Glutamatergic neuron (in vitro differentiated cells): ENCODE measurements around the gene SRCIN1. TPM values are rescaled to one million over a fixed set of nuclear protein-coding genes. Genes with fewer than 3 reads are reported as not detected.

Source experiments
- DNase-seq: peaks from one replicate; pipeline ENCODE4 v3.0.0; 2022
- H3K27ac Mint-ChIP-seq: one replicate; pipeline ENCODE4 v1.8.0; 2020; ENCODE audit warnings: mild to moderate bottlenecking, mixed read lengths, inconsistent platforms; ENCODE audit not compliant: unreplicated experiment
- H3K27me3 Mint-ChIP-seq: one replicate; pipeline ENCODE4 v1.8.0; 2020; ENCODE audit warnings: mild to moderate bottlenecking, moderate library complexity, mixed read lengths, inconsistent platforms; ENCODE audit not compliant: unreplicated experiment
- H3K36me3 Mint-ChIP-seq: one replicate; pipeline ENCODE4 v1.8.0; 2020; ENCODE audit warnings: mild to moderate bottlenecking, mixed read lengths, inconsistent platforms; ENCODE audit not compliant: unreplicated experiment
- H3K4me1 Mint-ChIP-seq: one replicate; pipeline ENCODE4 v1.8.0; 2020; ENCODE audit warnings: mild to moderate bottlenecking, low read depth, mixed read lengths, inconsistent platforms; ENCODE audit not compliant: unreplicated experiment
- H3K4me3 Mint-ChIP-seq: one replicate; pipeline ENCODE4 v1.8.0; 2020; ENCODE audit warnings: mild to moderate bottlenecking, mixed read lengths, inconsistent platforms; ENCODE audit not compliant: unreplicated experiment
- H3K9me3 Mint-ChIP-seq: one replicate; pipeline ENCODE4 v1.8.0; 2020; ENCODE audit warnings: mild to moderate bottlenecking, moderate library complexity, mixed read lengths, inconsistent platforms; ENCODE audit not compliant: unreplicated experiment
- CTCF ChIP-seq: fragments of 200-600 bp; sonication (generic); IDR thresholded peaks from one replicate; pipeline ENCODE4 v1.5.0; 2021; ENCODE audit not compliant: partially characterized antibody, unreplicated experiment
- total RNA-seq: library from RNA; stranded (reverse); fragmentation: NEBNext Ultra II Directional; extraction: Animal tissue kit (Norgen Biotek cat#: 25700); gene quantifications from one replicate; pipeline ENCODE4 v1.2.1, GENCODE V29; 2021; ENCODE audit not compliant: unreplicated experiment

SRCIN1 gene
- total RNA-seq, 1 donor from 2014 or later: 20.8 TPM

- H3K4me3 Mint-ChIP-seq: no peak overlapping the region
- TF ChIP-seq CTCF: no peak
- no peak for DNase-seq
- H3K36me3 Mint-ChIP-seq: peaks cover 10% of the 10 kb centered on the region
- H3K4me1 Mint-ChIP-seq: peaks cover 4% of the 10 kb centered on the region
- peaks cover 13% of the 10 kb centered on the region for H3K27me3 Mint-ChIP-seq
- peaks cover 6% of the 10 kb centered on the region for H3K9me3 Mint-ChIP-seq
- H3K27ac Mint-ChIP-seq: no peak overlapping the region
These were observed 3.7 kb upstream of the SRCIN1 start for GRCh38 chr17:38609280-38610031.

- peaks cover 10% of the 10 kb centered on the region for H3K36me3 Mint-ChIP-seq
- peaks cover 4% of the 10 kb centered on the region for H3K9me3 Mint-ChIP-seq
- peaks cover 8% of the 10 kb centered on the region for H3K4me1 Mint-ChIP-seq
- no peak overlapping the region for H3K4me3 Mint-ChIP-seq
- DNase-seq: no peak
- H3K27ac Mint-ChIP-seq: no peak overlapping the region
- H3K27me3 Mint-ChIP-seq: peaks cover 13% of the 10 kb centered on the region
- no peak for TF ChIP-seq CTCF
These were observed 2.9 kb upstream of the SRCIN1 start for GRCh38 chr17:38608648-38609047.

DNA sequence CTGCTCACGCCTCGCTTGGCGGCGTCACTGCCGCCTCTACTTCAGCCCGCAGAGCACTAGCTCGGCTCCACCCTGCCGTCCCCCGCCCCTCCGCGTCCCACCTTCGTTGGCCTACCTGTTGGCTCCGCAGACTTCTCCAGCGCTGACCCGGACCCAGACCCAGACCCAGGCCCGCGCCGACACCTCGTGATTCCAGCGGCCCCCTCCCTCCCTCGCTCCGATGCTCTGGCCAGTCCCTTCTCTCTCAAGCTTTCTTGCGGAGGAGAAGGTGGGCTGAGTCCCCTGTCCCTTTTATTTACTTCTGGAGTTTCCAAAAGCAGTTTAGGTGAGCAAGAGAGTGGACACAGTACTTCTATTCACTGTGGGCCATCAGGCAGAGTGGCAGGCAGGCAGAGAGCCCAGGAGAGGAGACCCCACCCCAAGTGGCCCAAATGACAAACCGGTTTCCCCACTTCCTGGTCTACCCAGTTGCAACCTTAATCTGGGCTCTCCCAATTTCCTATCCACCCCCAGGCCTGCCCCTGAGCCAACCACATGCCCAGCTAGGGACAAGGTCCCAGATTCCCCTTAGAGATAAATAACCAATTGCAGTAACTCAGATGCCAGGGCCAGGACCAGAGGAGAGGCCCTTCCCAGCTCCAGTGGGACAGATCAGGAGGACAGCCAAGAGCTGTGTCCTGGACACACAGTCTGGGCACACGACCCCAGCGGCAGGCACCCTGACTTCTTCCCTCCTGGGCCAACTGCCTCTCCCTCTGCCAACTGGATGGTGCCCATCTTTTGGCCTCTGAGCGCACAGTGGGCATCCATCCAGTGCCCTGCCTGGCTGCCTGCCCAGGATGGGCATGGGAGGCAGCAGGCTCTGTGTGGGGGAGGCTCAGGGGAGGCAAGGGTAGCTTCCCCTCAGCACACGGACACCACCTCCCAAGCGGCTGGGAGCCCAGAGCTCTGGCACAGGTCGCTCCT, 1.2 kb upstream of the SRCIN1 start:
- Mint-ChIP-seq H3K9me3 (peaks cover 4% of the 10 kb centered on the region), H3K36me3 (peaks cover 1% of the 10 kb centered on the region), H3K27me3 (peaks cover 16% of the 10 kb centered on the region), H3K27ac (no peak overlapping the region), H3K4me3 (peak overlapping the region; percentile 34), H3K4me1 (peaks cover 18% of the 10 kb centered on the region)
- peak; percentile 60 for TF ChIP-seq CTCF
- DNase-seq: no peak

DNA sequence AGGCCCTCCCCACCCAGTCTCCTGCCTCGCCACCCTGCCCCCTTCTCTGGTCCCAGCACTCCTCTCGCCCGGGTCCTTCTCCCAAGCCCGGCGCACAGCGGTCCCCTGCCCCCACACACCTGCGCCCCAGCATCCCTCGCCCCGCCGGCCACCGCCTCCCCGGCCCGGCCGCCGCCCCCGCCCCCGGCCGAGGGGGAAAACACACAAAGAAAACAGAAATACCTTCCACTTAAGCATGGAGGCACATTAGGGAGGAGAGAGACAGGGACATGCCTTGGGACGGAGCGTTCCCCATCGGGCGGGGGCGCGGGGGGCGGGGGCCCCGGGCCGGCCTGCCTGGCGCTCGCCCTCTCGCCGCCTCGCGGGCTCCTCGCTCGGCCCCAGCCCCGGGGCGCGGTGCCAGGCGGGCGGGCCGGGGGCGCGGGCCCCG, 326 bp downstream of the SRCIN1 start:
- Mint-ChIP-seq H3K9me3 (peaks cover 4% of the 10 kb centered on the region), H3K27me3 (peaks cover 16% of the 10 kb centered on the region), H3K4me3 (peak overlapping the region; percentile 75), H3K36me3 (no peaks in the 10 kb centered on the region), H3K27ac (no peak overlapping the region), H3K4me1 (peaks cover 18% of the 10 kb centered on the region)
- no peak for TF ChIP-seq CTCF
- no peak for DNase-seq
